SU-DHL-6 (cell line): ENCODE results near the gene CCR1.

Experiments
- CTCF ChIP-seq: fragments of 200-600 bp; sonication (generic); IDR thresholded peaks from one replicate; pipeline ENCODE4 v1.5.1; 2017; ENCODE audit warnings: antibody characterized with exemption, mild to moderate bottlenecking, low read length, moderate library complexity; ENCODE audit not compliant: insufficient read depth, poor library complexity, severe bottlenecking
- EZH2phosphoT487 ChIP-seq: fragments of 200-600 bp; sonication (generic), shearing (Covaris generic); conservative IDR thresholded peaks from 2 replicates; pipeline ENCODE4 v1.6.1; 2018; ENCODE audit warnings: mild to moderate bottlenecking, antibody characterized with exemption, low read length, moderate library complexity, mixed read lengths

GRCh38 chr3:46231323-46231722 lies 23.2 kb upstream of the CCR1 start:
- TF ChIP-seq CTCF: no peak
- TF ChIP-seq EZH2phosphoT487: no peak
